Stimulated activated CD4-positive, alpha-beta T cell treated with anti-CD3 and anti-CD28 coated beads, TNF-alpha, amount 100 ng/mL, for 1 hour (primary cell): ENCODE results near the gene NIPSNAP3A.

ENCODE experiments used
- DNase-seq, 3 donors: peaks; one replicate each; pipeline ENCODE4 v3.0.0-alpha.2; 2020; ENCODE audit warnings: low read depth in 3 of 3, low spot score in 1 of 3

NIPSNAP3A gene

GRCh38 chr9:104805441-104805840 lies 58.0 kb downstream of the NIPSNAP3A start:
- no peak for DNase-seq

- no peak for DNase-seq
Measured at GRCh38 chr9:104808035-104808614, 60.6 kb downstream of the NIPSNAP3A start.
